22Rv1 (cell line): ENCODE measurements around the gene PCNP.

Experiments used
- ZFX ChIP-seq: fragments of 450-650 bp; IDR thresholded peaks from 2 replicates; pipeline ENCODE4 v1.6.1; 2017; ENCODE audit warnings: antibody characterized with exemption, borderline replicate concordance
- TF ChIP-seq, protein P1 (sequence below): fragments of 450-650 bp; IDR thresholded peaks from 2 replicates; pipeline ENCODE4 v1.5.1; 2017; ENCODE audit warnings: mild to moderate bottlenecking

DNA sequence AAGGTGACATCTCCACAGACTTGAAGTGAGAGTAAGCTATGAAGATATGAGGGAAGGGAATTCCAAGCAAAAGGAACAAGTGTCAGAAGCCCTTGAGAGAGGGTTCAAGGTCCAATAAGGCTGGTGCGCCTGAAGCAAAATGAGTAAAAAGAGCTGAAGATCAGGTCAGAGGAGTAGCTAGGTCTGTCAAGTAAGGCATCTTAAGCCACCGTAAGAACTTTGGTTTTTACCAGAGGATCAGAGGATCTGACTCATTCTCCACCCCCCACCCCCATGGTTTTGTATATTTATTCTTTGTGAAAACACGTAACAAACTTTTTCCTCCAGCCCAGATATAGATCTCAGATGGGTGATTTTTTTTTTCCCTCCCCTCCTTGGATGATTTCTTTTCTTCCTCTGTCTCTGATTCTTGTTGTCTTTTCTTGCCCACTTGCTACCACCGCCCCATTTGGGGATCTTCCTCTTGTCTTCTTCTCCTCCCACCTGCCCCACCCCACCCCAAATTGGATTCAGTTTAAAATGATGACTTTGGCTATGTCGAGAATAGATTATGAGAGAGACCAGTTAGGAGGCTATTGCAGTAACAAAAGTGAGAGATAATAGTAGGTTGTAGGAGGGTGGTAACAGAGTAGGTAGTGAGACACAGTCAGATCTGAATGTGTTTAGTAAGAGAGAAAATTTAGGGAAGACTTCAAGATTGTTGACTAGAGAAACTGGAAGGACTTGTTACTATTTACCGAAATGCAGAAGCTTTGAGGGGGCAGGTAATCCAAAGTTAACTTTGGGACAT, 6.3 kb upstream of the PCNP start:
- TF ChIP-seq, protein P1, sequence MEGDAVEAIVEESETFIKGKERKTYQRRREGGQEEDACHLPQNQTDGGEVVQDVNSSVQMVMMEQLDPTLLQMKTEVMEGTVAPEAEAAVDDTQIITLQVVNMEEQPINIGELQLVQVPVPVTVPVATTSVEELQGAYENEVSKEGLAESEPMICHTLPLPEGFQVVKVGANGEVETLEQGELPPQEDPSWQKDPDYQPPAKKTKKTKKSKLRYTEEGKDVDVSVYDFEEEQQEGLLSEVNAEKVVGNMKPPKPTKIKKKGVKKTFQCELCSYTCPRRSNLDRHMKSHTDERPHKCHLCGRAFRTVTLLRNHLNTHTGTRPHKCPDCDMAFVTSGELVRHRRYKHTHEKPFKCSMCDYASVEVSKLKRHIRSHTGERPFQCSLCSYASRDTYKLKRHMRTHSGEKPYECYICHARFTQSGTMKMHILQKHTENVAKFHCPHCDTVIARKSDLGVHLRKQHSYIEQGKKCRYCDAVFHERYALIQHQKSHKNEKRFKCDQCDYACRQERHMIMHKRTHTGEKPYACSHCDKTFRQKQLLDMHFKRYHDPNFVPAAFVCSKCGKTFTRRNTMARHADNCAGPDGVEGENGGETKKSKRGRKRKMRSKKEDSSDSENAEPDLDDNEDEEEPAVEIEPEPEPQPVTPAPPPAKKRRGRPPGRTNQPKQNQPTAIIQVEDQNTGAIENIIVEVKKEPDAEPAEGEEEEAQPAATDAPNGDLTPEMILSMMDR = no peak
- no peak for TF ChIP-seq ZFX
